GM12864 (cell line): Measurements from ENCODE around the gene IRF2.

Source experiments
- DNase-seq: peaks from one replicate; pipeline ENCODE4 v3.0.0-alpha.2; 2011; ENCODE audit warnings: low read depth
- H3K4me3 ChIP-seq: 2 replicates; pipeline ENCODE4 v1.5.1; 2011; ENCODE audit warnings: mild to moderate bottlenecking, low read depth, low read length, control low read depth
- TF ChIP-seq, protein P1 (sequence below): IDR thresholded peaks from 2 replicates; pipeline ENCODE4 v1.5.1; 2011; ENCODE audit warnings: low read depth, mild to moderate bottlenecking, moderate library complexity, low read length, control low read depth, inconsistent platforms; ENCODE audit errors: missing control alignments

Gene IRF2

DNA sequence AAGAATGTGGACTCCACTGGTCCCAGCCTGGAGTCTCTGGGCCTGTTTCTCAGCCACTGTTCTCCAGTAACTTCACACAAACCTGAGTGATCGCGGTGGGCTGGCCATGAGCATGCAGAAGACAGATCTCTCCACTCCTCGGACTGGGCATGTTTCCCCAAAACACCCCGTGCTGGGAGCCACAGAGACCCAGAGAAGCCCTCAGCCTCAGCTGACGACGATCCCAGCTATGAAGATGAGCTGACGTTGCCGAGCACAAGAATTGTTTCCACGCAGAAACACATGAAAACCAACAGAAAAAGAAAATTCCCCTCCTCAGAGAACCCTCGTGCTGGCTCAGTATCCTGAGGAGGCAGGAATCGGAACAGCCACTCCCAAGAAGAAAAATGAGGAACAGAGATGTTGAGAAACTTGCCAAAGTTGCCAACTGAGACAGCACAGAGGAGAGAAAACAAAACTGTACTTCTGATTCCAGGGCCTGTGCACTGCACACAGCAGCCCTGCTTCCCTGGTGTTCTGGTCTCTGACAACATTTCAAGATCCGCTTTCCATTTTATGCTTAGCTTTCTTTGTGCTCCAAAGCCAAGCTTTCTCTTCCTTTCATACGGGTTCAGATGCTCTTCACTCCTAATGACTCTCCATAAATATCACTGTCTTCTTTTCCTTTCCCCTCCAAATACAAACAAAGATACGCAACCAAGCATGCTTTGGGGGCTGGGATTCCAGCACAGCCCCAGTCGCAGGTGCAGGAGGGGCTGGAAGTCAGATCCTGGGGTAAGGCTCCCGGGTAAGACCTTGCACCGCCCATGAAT lies 81.4 kb downstream of the IRF2 start:
- no peak overlapping the region for H3K4me3 ChIP-seq
- TF ChIP-seq, protein P1, sequence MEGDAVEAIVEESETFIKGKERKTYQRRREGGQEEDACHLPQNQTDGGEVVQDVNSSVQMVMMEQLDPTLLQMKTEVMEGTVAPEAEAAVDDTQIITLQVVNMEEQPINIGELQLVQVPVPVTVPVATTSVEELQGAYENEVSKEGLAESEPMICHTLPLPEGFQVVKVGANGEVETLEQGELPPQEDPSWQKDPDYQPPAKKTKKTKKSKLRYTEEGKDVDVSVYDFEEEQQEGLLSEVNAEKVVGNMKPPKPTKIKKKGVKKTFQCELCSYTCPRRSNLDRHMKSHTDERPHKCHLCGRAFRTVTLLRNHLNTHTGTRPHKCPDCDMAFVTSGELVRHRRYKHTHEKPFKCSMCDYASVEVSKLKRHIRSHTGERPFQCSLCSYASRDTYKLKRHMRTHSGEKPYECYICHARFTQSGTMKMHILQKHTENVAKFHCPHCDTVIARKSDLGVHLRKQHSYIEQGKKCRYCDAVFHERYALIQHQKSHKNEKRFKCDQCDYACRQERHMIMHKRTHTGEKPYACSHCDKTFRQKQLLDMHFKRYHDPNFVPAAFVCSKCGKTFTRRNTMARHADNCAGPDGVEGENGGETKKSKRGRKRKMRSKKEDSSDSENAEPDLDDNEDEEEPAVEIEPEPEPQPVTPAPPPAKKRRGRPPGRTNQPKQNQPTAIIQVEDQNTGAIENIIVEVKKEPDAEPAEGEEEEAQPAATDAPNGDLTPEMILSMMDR, result no peak
- no peak for DNase-seq

DNA sequence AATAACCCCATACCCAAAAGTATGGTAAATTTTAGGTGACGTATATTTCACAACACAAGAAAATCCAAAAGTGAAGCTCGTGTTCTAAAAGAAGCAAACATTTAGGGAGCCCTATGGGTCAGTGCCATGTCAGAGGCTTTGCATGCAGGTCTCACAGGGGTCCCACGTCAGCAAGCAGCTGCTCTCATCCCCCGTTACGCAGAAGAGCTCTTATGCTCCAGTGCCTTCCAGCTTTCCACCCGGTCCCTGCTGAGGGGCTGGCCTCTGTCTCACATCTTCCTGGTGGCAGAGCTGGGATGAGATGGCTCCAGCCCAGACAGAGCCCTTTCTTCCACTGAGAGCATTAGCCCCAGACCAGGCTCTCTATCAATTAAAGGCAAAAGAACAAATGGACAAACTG lies 82.0 kb downstream of the IRF2 start:
- no peak overlapping the region for H3K4me3 ChIP-seq
- TF ChIP-seq, protein P1, result no peak
- no peak for DNase-seq

DNA sequence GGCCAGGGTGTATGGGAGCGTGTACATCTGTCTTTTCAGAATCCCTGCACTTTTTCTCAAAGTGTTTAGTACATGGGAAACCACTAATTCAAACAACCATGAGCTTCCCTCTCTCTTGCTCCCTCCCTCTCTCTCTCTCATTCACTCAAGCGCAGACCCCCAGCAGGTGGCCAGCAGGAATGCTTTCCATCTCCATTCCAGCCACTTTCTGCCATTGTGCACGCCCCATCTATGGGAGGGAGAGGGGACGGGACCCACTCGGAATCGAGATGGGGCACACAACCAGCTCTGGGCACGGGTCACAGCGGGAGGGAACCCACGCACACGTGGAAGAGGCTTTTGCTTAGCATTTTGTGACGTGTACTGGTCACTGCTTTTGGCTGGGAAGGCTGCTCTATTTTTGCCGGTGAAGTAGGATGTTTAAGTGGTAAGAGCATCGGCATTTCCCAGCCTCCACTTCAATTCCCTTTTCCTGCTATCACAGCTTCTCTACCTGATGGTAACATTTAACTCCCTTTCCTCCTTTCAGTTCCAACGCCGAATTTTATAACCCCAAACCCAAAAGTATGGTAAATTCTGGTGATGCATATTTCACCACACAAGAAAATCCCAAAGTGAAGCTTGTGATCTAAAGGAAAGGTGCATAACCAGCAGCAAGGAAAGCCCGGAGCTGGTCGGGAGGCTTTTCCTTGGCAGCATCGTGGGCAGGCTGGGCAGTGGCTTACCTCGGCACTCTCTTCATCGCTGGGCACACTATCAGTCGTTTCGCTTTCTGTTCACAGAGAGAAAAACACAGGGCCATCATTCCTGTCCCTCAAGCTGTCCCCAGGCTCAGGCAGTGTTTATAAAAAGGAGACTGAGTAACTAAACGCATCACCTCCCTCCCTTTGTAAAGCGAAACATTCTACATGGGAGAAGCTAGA lies 84.1 kb downstream of the IRF2 start:
- TF ChIP-seq, protein P1, result no peak
- DNase-seq, result no peak
- no peak overlapping the region for H3K4me3 ChIP-seq

DNA sequence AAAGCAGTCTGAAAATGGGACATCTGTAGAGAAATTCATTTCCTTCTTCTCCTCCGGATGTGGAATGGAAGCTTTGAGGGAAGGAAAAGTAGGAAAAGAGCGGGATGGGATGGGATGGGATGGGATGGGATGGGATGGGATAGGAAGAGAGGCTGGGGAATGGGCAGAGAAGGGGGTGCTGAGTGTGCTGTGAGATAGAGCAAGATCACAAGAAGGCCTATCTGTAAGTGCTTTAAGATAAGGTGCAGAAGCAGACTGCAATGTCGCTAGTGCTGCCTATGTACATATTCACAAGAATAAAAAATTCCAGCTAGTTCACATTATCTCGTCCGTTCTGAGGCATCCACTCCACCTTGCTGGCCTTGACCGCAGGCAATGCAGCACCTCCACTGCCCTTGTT lies 86.2 kb downstream of the IRF2 start:
- H3K4me3 ChIP-seq, result no peak overlapping the region
- DNase-seq, result no peak
- TF ChIP-seq, protein P1, result no peak

DNA sequence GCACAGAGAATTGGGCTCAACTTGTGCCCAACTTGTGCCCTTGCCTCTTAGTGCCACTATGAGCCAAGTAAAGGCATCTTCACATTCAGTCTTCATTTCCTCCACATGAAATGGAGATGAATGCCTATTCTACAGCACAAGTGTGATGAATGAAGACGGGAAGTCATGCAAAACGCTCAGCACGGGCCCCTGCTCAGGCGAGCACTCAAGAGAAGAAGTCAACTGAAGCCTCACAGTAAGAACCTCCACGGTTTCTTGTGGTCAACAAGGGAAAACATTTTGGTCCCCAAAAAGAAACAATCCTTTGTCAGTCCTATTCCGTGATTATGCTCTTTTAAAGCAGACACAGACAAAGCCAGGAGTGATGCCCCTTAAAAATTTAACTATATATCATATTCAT lies 87.0 kb downstream of the IRF2 start:
- TF ChIP-seq, protein P1, result no peak
- no peak overlapping the region for H3K4me3 ChIP-seq
- no peak for DNase-seq

DNA sequence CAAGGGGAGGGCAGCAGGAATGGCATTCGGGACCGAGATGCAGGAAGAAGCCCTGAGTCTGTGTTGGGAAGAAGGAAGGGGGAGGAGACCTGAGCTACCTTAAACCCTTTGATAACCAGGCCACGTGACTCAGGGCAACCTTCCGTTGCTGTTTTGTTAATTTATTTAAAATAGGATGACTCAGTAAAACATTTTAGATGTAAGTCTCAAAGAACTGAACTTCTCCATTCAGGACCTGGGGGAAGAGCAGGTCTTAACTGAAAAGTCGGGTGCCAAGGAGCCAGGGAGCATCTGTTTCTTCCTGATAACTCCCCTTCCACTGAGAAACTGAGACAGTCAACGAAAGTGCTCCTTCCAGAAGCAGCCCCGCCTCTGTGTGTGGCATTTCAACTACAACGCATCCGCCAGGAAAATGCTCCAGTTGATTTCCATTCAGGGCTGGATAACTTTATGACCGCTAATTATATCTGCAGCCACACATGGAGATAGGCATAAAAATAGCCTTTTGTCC lies 88.0 kb downstream of the IRF2 start:
- TF ChIP-seq, protein P1, result no peak

More for the DNA sequence above, 88.0 kb downstream of the IRF2 start:
- no peak overlapping the region for H3K4me3 ChIP-seq
- no peak for DNase-seq
